ENCODE data around the gene GAB4. TPM values are rescaled to one million over a fixed set of nuclear protein-coding genes. Genes with fewer than 3 reads are reported as not detected.

The GAB4 gene, protein sequence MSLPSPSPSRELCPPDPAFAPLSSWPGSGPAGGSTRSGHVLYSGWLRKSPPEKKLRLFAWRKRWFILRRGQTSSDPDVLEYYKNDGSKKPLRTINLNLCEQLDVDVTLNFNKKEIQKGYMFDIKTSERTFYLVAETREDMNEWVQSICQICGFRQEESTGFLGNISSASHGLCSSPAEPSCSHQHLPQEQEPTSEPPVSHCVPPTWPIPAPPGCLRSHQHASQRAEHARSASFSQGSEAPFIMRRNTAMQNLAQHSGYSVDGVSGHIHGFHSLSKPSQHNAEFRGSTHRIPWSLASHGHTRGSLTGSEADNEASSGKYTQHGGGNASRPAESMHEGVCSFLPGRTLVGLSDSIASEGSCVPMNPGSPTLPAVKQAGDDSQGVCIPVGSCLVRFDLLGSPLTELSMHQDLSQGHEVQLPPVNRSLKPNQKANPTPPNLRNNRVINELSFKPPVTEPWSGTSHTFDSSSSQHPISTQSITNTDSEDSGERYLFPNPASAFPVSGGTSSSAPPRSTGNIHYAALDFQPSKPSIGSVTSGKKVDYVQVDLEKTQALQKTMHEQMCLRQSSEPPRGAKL
- not detected in 2 replicates for polyA plus RNA-seq (2011; rRNA removed)
- not detected in 2 replicates for polyA plus RNA-seq (2012; cell fraction: cytosol; rRNA removed)
- not detected in 2 replicates for polyA plus RNA-seq (2012; cell fraction: nucleus; rRNA removed)
- not detected in 3 replicates for polyA plus RNA-seq (2017; fragmentation: RNase III; extraction: RNeasy Plus Mini Kit Qiagen cat#74134 plus additional on column Dnase treatment)
- not detected in 2 replicates for polyA minus RNA-seq (2011; rRNA and poly(A)+ RNA removed)

- Histone ChIP-seq H3K27ac (no peak within 1 kb of the TSS), H3K4me3 (no peak within 1 kb of the TSS), H3K4me1 (no peaks in the 10 kb centered on the region), H3K9me3 (no peaks in the 10 kb centered on the region), H3K4me2 (no peak within 1 kb of the TSS)
- FAIRE-seq, result no peak
- WGBS (ENCODE audit: missing lambda C conversion rate), result 60% methylated on average over 24 of the region's 49 CpGs
- no peak for DNase-seq (ENCODE audit: low read depth in 1 of 2, low spot score in 1 of 2)
- no peak for ATAC-seq
- ChIA-PET CTCF (interaction anchor here (0.7 kb wide), 1 partner anchor 12 kb away, joined by 3 read pairs; no protein-coding TSS in a partner anchor), POLR2A (no interaction called here)
- TF ChIP-seq ESRRA (IDR thresholded peaks at IDR 0.05; ENCODE audit: borderline replicate concordance, low read length), result no peak
- TF ChIP-seq HOXA7 (CRISPR knock-in tag; IDR thresholded peaks at IDR 0.05), result no peak
- TF ChIP-seq ELK1 (IDR thresholded peaks at IDR 0.05; ENCODE audit: low read depth, low read length), result no peak
- no peak for TF ChIP-seq MAFK (IDR thresholded peaks at IDR 0.05; ENCODE audit: partially characterized antibody)
- TF ChIP-seq, protein P1, sequence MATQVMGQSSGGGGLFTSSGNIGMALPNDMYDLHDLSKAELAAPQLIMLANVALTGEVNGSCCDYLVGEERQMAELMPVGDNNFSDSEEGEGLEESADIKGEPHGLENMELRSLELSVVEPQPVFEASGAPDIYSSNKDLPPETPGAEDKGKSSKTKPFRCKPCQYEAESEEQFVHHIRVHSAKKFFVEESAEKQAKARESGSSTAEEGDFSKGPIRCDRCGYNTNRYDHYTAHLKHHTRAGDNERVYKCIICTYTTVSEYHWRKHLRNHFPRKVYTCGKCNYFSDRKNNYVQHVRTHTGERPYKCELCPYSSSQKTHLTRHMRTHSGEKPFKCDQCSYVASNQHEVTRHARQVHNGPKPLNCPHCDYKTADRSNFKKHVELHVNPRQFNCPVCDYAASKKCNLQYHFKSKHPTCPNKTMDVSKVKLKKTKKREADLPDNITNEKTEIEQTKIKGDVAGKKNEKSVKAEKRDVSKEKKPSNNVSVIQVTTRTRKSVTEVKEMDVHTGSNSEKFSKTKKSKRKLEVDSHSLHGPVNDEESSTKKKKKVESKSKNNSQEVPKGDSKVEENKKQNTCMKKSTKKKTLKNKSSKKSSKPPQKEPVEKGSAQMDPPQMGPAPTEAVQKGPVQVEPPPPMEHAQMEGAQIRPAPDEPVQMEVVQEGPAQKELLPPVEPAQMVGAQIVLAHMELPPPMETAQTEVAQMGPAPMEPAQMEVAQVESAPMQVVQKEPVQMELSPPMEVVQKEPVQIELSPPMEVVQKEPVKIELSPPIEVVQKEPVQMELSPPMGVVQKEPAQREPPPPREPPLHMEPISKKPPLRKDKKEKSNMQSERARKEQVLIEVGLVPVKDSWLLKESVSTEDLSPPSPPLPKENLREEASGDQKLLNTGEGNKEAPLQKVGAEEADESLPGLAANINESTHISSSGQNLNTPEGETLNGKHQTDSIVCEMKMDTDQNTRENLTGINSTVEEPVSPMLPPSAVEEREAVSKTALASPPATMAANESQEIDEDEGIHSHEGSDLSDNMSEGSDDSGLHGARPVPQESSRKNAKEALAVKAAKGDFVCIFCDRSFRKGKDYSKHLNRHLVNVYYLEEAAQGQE (IDR thresholded peaks at IDR 0.05), result no peak
- no peak for TF ChIP-seq NFE2L2 (conservative IDR thresholded peaks at IDR 0.05; ENCODE audit: low read length)
- no peak for TF ChIP-seq RNF2 (IDR thresholded peaks at IDR 0.05; ENCODE audit: borderline replicate concordance, low read depth)
- TF ChIP-seq E2F6 (IDR thresholded peaks at IDR 0.05; ENCODE audit: borderline replicate concordance, low read depth), result no peak
- TF ChIP-seq FOSL2 (IDR thresholded peaks at IDR 0.05), result no peak
- TF ChIP-seq FOSL2 (CRISPR knock-in tag; IDR thresholded peaks at IDR 0.05), result no peak
Measured at GRCh38 chr22:17007852-17008731, at the start of gene GAB4. GAB4 (minus strand) TSS chr22:17008222; CDS start chr22:17008114, 108 bp downstream.

DNA sequence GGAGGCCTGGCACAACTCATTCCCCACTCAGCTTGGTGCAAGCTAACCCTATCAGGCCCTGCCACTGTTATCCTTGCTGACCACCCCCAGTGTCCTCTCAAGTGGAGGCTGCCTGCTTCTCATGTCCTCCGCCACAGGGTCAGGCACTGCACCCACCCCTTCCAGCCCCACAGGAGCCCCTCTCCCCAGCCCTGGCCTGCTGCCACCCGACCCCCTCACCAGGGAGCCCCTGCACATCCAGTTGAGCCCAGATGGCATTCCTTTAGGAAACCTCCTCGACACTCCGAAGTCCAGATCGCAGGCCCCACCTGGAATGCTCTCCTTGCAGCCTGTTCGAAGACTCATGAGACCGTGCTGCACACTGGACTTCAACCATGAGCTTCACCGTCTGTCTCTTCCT, 48.8 kb upstream of the GAB4 start:
- no peak overlapping the region for H3K4me2 ChIP-seq
- no peak overlapping the region for H3K27ac ChIP-seq
- H3K4me3 ChIP-seq, result no peak overlapping the region
- no peaks in the 10 kb centered on the region for H3K9me3 ChIP-seq
- POLR2A ChIA-PET, result no interaction called here
- DNase-seq (ENCODE audit: low read depth in 1 of 2, low spot score in 1 of 2), result no peak
- no peak for ATAC-seq
- no peaks in the 10 kb centered on the region for H3K4me1 ChIP-seq
- 84% methylated on average over 7 of the region's 8 CpGs for WGBS (ENCODE audit: missing lambda C conversion rate)
- FAIRE-seq, result no peak
- CTCF ChIA-PET, result interaction anchor here (1.9 to 3.2 kb wide), 8 partner anchors 8 to 445 kb away, joined by 7 to 36 read pairs (median 16); no protein-coding TSS in a partner anchor
- TF ChIP-seq ZSCAN20 (CRISPR knock-in tag; IDR thresholded peaks at IDR 0.05) (no peak), SMC3 (IDR thresholded peaks at IDR 0.05) (no peak), NR3C1 (IDR thresholded peaks at IDR 0.05) (no peak), TFCP2L1 (CRISPR knock-in tag; IDR thresholded peaks at IDR 0.05) (no peak), RAD21 (conservative IDR thresholded peaks at IDR 0.05 in 1 of 2, IDR thresholded peaks at IDR 0.05 in 1 of 2) (no peak), HOXB5 (CRISPR knock-in tag; IDR thresholded peaks at IDR 0.05) (no peak), CHD4 (IDR thresholded peaks at IDR 0.05; ENCODE audit: borderline replicate concordance) (no peak), MYC (IDR thresholded peaks at IDR 0.05; ENCODE audit: borderline replicate concordance, low read length) (no peak), EHF (CRISPR knock-in tag; IDR thresholded peaks at IDR 0.05) (no peak), PBX3 (IDR thresholded peaks at IDR 0.05) (no peak), HEYL (CRISPR knock-in tag; IDR thresholded peaks at IDR 0.05) (no peak), MAFK (IDR thresholded peaks at IDR 0.05; ENCODE audit: partially characterized antibody) (no peak)
- TF ChIP-seq, protein P1 (IDR thresholded peaks at IDR 0.05), result no peak

Measured in A549 (cell line).